ENCODE results near the gene UQCC2. TPM values are rescaled to one million over a fixed set of nuclear protein-coding genes. Genes with fewer than 3 reads are reported as not detected.

Gene UQCC2
- total and polyA plus RNA-seq, 2 of the 8 experiments (the other 6 are each of a cell fraction or from before 2014, with no cell fraction given): 52.1 to 104 TPM

- peak in 2 of 3 experiments; percentile 96 to 99; a peak in 3 of 4 replicates for TF ChIP-seq CTCF (IDR thresholded peaks at IDR 0.05; ENCODE audit: control extremely low read depth in 1 of 3, insufficient read depth in 1 of 3, low read depth in 1 of 3, low read length in 3 of 3)
- no peak for TF ChIP-seq NRF1 (IDR thresholded peaks at IDR 0.05; ENCODE audit: low read depth, low read length)
- no peak for TF ChIP-seq BACH1 (IDR thresholded peaks at IDR 0.05; ENCODE audit: low read length)
- TF ChIP-seq SIX5 (IDR thresholded peaks at IDR 0.05; ENCODE audit: low read depth, low read length): no peak
- TF ChIP-seq ASH2L (IDR thresholded peaks at IDR 0.05; ENCODE audit: low read length): no peak
- TF ChIP-seq BCL11A (IDR thresholded peaks at IDR 0.05; ENCODE audit: low read depth in 2 of 2, low read length in 2 of 2): no peak
- 0 out of 2 replicates have a peak, but pooled peaks have one; percentile 35 for TF ChIP-seq JUND (IDR thresholded peaks at IDR 0.05; ENCODE audit: low read length)
- 0 out of 2 replicates have a peak, but pooled peaks have one; percentile 19 for TF ChIP-seq TCF12 (IDR thresholded peaks at IDR 0.05; ENCODE audit: low read depth, low read length)
- no peak for TF ChIP-seq PHF8 (conservative IDR thresholded peaks at IDR 0.05; ENCODE audit: low read depth, low read length)
Observed at GRCh38 chr6:33744001-33744848, 32.7 kb upstream of the UQCC2 start (continued).
